Measurements from ENCODE around the gene PTCD2.
A peak's percentile ranks its signal among the peaks of the same experiment; 100 is the strongest.

The PTCD2 gene

GRCh38 chr5:72324189-72324825, 4.1 kb downstream of the PTCD2 start:
- H3K4me3 ChIP-seq (ENCODE audit: low read depth, low read length), result no peak overlapping the region
- no peak for TF ChIP-seq CTCF (conservative IDR thresholded peaks at IDR 0.05; ENCODE audit: low read depth, low read length)
- no peak for DNase-seq (ENCODE audit: low read depth)

- DNase-seq (ENCODE audit: low read depth), result peak; percentile 47
- TF ChIP-seq CTCF (conservative IDR thresholded peaks at IDR 0.05; ENCODE audit: low read depth, low read length), result no peak
- no peak overlapping the region for H3K4me3 ChIP-seq (ENCODE audit: low read depth, low read length)
Measured at GRCh38 chr5:72325566-72326305, 5.6 kb downstream of the PTCD2 start.

GRCh38 chr5:72326306-72326649, 6.1 kb downstream of the PTCD2 start:
- H3K4me3 ChIP-seq (ENCODE audit: low read depth, low read length), result no peak overlapping the region
- no peak for DNase-seq (ENCODE audit: low read depth)
- no peak for TF ChIP-seq CTCF (conservative IDR thresholded peaks at IDR 0.05; ENCODE audit: low read depth, low read length)

GRCh38 chr5:72328172-72328571, 8.0 kb downstream of the PTCD2 start:
- DNase-seq (ENCODE audit: low read depth), result no peak
- H3K4me3 ChIP-seq (ENCODE audit: low read depth, low read length), result no peak overlapping the region
- no peak for TF ChIP-seq CTCF (conservative IDR thresholded peaks at IDR 0.05; ENCODE audit: low read depth, low read length)

- TF ChIP-seq CTCF (conservative IDR thresholded peaks at IDR 0.05; ENCODE audit: low read depth, low read length), result no peak
- DNase-seq (ENCODE audit: low read depth), result no peak
- H3K4me3 ChIP-seq (ENCODE audit: low read depth, low read length), result no peak overlapping the region
Measured at GRCh38 chr5:72330712-72331111, 10.5 kb downstream of the PTCD2 start.

- no peak for DNase-seq (ENCODE audit: low read depth)
- no peak overlapping the region for H3K4me3 ChIP-seq (ENCODE audit: low read depth, low read length)
- no peak for TF ChIP-seq CTCF (conservative IDR thresholded peaks at IDR 0.05; ENCODE audit: low read depth, low read length)
Measured at GRCh38 chr5:72337159-72337558, 17.0 kb downstream of the PTCD2 start.

- H3K4me3 ChIP-seq (ENCODE audit: low read depth, low read length), result no peak overlapping the region
- DNase-seq (ENCODE audit: low read depth), result no peak
- TF ChIP-seq CTCF (conservative IDR thresholded peaks at IDR 0.05; ENCODE audit: low read depth, low read length), result no peak
Measured at GRCh38 chr5:72338689-72339209, 18.6 kb downstream of the PTCD2 start.

Measured in choroid plexus epithelial cell (primary cell).